Measurements from ENCODE around the gene PLD3. TPM values are rescaled to one million over a fixed set of nuclear protein-coding genes. Genes with fewer than 3 reads are reported as not detected.
"Not testable (repeated sequence)": the region's sequence is repeated elsewhere in the genome, so short reads cannot be mapped to it uniquely, and the experiment has no call there.

The PLD3 gene
- total RNA-seq, 1 donor from 2014 or later = 116 TPM

GRCh38 chr19:40400559-40400958 is 52.1 kb downstream of the PLD3 start:
- no peak overlapping the region for H3K4me3 ChIP-seq
- peaks cover 7% of the 10 kb centered on the region for H3K4me1 ChIP-seq
- peaks cover 21% of the 10 kb centered on the region for H3K27me3 Mint-ChIP-seq (ENCODE audit: insufficient read depth, low read depth)
- H2AFZ ChIP-seq (replicated peaks) = no peak overlapping the region
- H3F3A ChIP-seq (ENCODE audit: low read depth) = peaks cover 26% of the 10 kb centered on the region
- TF ChIP-seq, protein P1, sequence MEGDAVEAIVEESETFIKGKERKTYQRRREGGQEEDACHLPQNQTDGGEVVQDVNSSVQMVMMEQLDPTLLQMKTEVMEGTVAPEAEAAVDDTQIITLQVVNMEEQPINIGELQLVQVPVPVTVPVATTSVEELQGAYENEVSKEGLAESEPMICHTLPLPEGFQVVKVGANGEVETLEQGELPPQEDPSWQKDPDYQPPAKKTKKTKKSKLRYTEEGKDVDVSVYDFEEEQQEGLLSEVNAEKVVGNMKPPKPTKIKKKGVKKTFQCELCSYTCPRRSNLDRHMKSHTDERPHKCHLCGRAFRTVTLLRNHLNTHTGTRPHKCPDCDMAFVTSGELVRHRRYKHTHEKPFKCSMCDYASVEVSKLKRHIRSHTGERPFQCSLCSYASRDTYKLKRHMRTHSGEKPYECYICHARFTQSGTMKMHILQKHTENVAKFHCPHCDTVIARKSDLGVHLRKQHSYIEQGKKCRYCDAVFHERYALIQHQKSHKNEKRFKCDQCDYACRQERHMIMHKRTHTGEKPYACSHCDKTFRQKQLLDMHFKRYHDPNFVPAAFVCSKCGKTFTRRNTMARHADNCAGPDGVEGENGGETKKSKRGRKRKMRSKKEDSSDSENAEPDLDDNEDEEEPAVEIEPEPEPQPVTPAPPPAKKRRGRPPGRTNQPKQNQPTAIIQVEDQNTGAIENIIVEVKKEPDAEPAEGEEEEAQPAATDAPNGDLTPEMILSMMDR (IDR thresholded peaks at IDR 0.05) = no peak
- no peak for TF ChIP-seq EZH2 (IDR thresholded peaks at IDR 0.05)
- TF ChIP-seq EZH2phosphoT487 (IDR thresholded peaks at IDR 0.05) = no peak
- H3K9ac ChIP-seq = no peak overlapping the region
- H3K9me3 Mint-ChIP-seq = no peaks in the 10 kb centered on the region
- no peak overlapping the region for H3K4me2 ChIP-seq
- H3K27ac ChIP-seq = no peak overlapping the region
- peaks cover 21% of the 10 kb centered on the region for H3K4me1 Mint-ChIP-seq
- no peaks in the 10 kb centered on the region for H3K36me3 Mint-ChIP-seq
- no peaks in the 10 kb centered on the region for H4K20me1 ChIP-seq (ENCODE audit: low read depth)
- DNase-seq (ENCODE audit: low spot score) = no peak
- H3K79me2 ChIP-seq (ENCODE audit: low read depth) = no peaks in the 10 kb centered on the region
- no peaks in the 10 kb centered on the region for H3K9me3 ChIP-seq (ENCODE audit: low read depth)
- peaks cover 21% of the 10 kb centered on the region for H3K27me3 ChIP-seq
- no peak overlapping the region for H3K4me3 Mint-ChIP-seq
- H3K36me3 ChIP-seq = no peaks in the 10 kb centered on the region
- H3K27ac Mint-ChIP-seq = no peak overlapping the region

- TF ChIP-seq EZH2phosphoT487 (IDR thresholded peaks at IDR 0.05) (no peak), EZH2 (IDR thresholded peaks at IDR 0.05) (no peak)
- TF ChIP-seq, protein P1 (IDR thresholded peaks at IDR 0.05) = no peak
Measured at GRCh38 chr19:40403262-40403984, 54.9 kb downstream of the PLD3 start.

GRCh38 chr19:40407714-40408597 is 59.5 kb downstream of the PLD3 start:
- H3K36me3 Mint-ChIP-seq = no peaks in the 10 kb centered on the region
- H3K27ac ChIP-seq = no peak overlapping the region
- no peak overlapping the region for H3K27ac Mint-ChIP-seq
- H3F3A ChIP-seq (ENCODE audit: low read depth) = peaks cover 25% of the 10 kb centered on the region
- H3K4me2 ChIP-seq = no peak overlapping the region
- H3K27me3 Mint-ChIP-seq (ENCODE audit: insufficient read depth, low read depth) = peaks cover 3% of the 10 kb centered on the region
- H3K4me3 ChIP-seq = no peak overlapping the region
- H3K4me1 Mint-ChIP-seq = peaks cover 25% of the 10 kb centered on the region
- H4K20me1 ChIP-seq (ENCODE audit: low read depth) = no peaks in the 10 kb centered on the region
- no peaks in the 10 kb centered on the region for H3K27me3 ChIP-seq
- DNase-seq (ENCODE audit: low spot score) = no peak
- H3K9me3 ChIP-seq (ENCODE audit: low read depth) = no peaks in the 10 kb centered on the region
- H3K4me3 Mint-ChIP-seq = no peak overlapping the region
- H3K79me2 ChIP-seq (ENCODE audit: low read depth) = no peaks in the 10 kb centered on the region
- H3K36me3 ChIP-seq = no peaks in the 10 kb centered on the region
- no peaks in the 10 kb centered on the region for H3K9me3 Mint-ChIP-seq
- TF ChIP-seq, protein P1 (IDR thresholded peaks at IDR 0.05) = no peak
- TF ChIP-seq EZH2phosphoT487 (IDR thresholded peaks at IDR 0.05) (no peak), EZH2 (IDR thresholded peaks at IDR 0.05) (no peak)
- peaks cover 15% of the 10 kb centered on the region for H3K4me1 ChIP-seq
- no peak overlapping the region for H3K9ac ChIP-seq
- no peak overlapping the region for H2AFZ ChIP-seq (replicated peaks)

More at GRCh38 chr19:40403262-40403984, 54.9 kb downstream of the PLD3 start:
- Histone ChIP-seq H3F3A (ENCODE audit: low read depth) (peaks cover 26% of the 10 kb centered on the region), H3K27me3 (peaks cover 12% of the 10 kb centered on the region), H3K4me2 (peak overlapping the region; percentile 79), H3K9ac (no peak overlapping the region), H3K79me2 (ENCODE audit: low read depth) (no peaks in the 10 kb centered on the region), H3K4me3 (peak overlapping the region; percentile 57), H2AFZ (replicated peaks) (peak overlapping the region; percentile 86), H3K27ac (no peak overlapping the region), H3K9me3 (ENCODE audit: low read depth) (no peaks in the 10 kb centered on the region), H3K4me1 (peaks cover 7% of the 10 kb centered on the region), H4K20me1 (ENCODE audit: low read depth) (no peaks in the 10 kb centered on the region), H3K36me3 (no peaks in the 10 kb centered on the region)
- no peaks in the 10 kb centered on the region for H3K9me3 Mint-ChIP-seq
- H3K4me1 Mint-ChIP-seq = peaks cover 21% of the 10 kb centered on the region
- peak; percentile 97 for DNase-seq (ENCODE audit: low spot score)
- H3K27ac Mint-ChIP-seq = peak overlapping the region; percentile 70
- H3K4me3 Mint-ChIP-seq = peak overlapping the region; percentile 90
- peaks cover 16% of the 10 kb centered on the region for H3K27me3 Mint-ChIP-seq (ENCODE audit: insufficient read depth, low read depth)
- H3K36me3 Mint-ChIP-seq = no peaks in the 10 kb centered on the region

- not testable (repeated sequence) for H3K9ac ChIP-seq; H3K4me3 Mint-ChIP-seq; H3K4me2 ChIP-seq; H3K9me3 ChIP-seq (ENCODE audit: low read depth); H3K27me3 Mint-ChIP-seq (ENCODE audit: insufficient read depth, low read depth); H3K9me3 Mint-ChIP-seq; H4K20me1 ChIP-seq (ENCODE audit: low read depth); H3K27ac ChIP-seq; DNase-seq (ENCODE audit: low spot score); H3K4me3 ChIP-seq; H3K79me2 ChIP-seq (ENCODE audit: low read depth); H3K27ac Mint-ChIP-seq; H3K36me3 ChIP-seq; H3K36me3 Mint-ChIP-seq; H3K27me3 ChIP-seq; H2AFZ ChIP-seq (replicated peaks)
- Histone ChIP-seq H3F3A (ENCODE audit: low read depth) (peaks cover 22% of the 10 kb centered on the region), H3K4me1 (peaks cover 16% of the 10 kb centered on the region)
- peaks cover 23% of the 10 kb centered on the region for H3K4me1 Mint-ChIP-seq
Measured at GRCh38 chr19:40408598-40408925, 60.1 kb downstream of the PLD3 start.
